ENCODE measurements around the gene SCUBE2. TPM values are rescaled to one million over a fixed set of nuclear protein-coding genes. Genes with fewer than 3 reads are reported as not detected.

SCUBE2 gene
- polyA plus RNA-seq, 1 of the 3 experiments (the other 2 are of a cell fraction) = 0.76 TPM

DNA sequence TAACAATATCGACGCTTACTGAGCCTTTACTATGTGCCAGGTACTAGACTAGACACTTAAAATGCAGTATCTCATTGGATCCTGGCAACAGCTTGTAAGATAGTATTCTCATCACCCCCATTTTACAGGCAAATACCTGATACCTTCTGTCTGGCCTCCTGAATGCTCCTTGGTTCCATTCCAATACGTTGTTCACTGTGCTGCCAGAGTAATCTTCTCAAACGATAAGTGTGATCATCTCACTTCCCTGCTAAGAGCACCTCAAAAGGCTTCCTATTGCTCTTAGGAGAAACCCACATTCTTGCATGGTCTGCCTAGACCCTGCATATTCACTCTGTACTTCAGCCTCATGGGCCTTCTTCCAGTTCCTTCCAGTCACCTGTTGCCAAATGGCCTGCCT lies 86.3 kb downstream of the SCUBE2 start:
- peaks cover 6% of the 10 kb centered on the region; the same call in 1 of the 2 replicates for H3K79me2 ChIP-seq (ENCODE audit: insufficient read depth)
- no peak for DNase-seq
- peaks cover 7 to 8% of the 10 kb centered on the region in 2 experiments; a peak in 2 of 4 replicates for H3K4me1 ChIP-seq (ENCODE audit: control insufficient read depth in 1 of 2, insufficient read depth in 2 of 2, low read depth in 1 of 2, low read length in 1 of 2)
- H3F3A ChIP-seq (replicated peaks; ENCODE audit: insufficient read depth) = peaks cover 22% of the 10 kb centered on the region
- H3K27ac ChIP-seq (ENCODE audit: low read depth in 2 of 2, low read length in 1 of 2) = no peak overlapping the region
- no peaks in the 10 kb centered on the region; the same call in 1 of the 2 replicates for H3K9me3 ChIP-seq
- no peaks in the 10 kb centered on the region for H4K20me1 ChIP-seq (ENCODE audit: insufficient read depth)
- ChIA-PET CTCF (interaction anchor here (1.0 to 3.5 kb wide), 2 partner anchors 10 to 133 kb away, joined by 3 to 28 read pairs; no protein-coding TSS in a partner anchor), POLR2A (no interaction called here)
- no peaks in the 10 kb centered on the region for H3K9me2 ChIP-seq
- H3K27me3 ChIP-seq (ENCODE audit: insufficient read depth) = peaks cover 8% of the 10 kb centered on the region; the same call in 1 of the 2 replicates
- 84% methylated on average over 4 of the region's 4 CpGs for WGBS (ENCODE audit: low lambda C conversion rate)
- H3K36me3 ChIP-seq (replicated peaks in 1 of 2; ENCODE audit: control insufficient read depth in 1 of 2, insufficient read depth in 2 of 2, low read length in 1 of 2) = no peaks in the 10 kb centered on the region
- no peak overlapping the region for H3K9ac ChIP-seq
- no peak overlapping the region for H3K4me3 ChIP-seq (ENCODE audit: low read depth in 2 of 2, low read length in 1 of 2)
- H2AFZ ChIP-seq (ENCODE audit: low read depth) = no peak overlapping the region
- no peak overlapping the region for H3K4me2 ChIP-seq
- TF ChIP-seq, protein P1, sequence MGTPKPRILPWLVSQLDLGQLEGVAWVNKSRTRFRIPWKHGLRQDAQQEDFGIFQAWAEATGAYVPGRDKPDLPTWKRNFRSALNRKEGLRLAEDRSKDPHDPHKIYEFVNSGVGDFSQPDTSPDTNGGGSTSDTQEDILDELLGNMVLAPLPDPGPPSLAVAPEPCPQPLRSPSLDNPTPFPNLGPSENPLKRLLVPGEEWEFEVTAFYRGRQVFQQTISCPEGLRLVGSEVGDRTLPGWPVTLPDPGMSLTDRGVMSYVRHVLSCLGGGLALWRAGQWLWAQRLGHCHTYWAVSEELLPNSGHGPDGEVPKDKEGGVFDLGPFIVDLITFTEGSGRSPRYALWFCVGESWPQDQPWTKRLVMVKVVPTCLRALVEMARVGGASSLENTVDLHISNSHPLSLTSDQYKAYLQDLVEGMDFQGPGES (IDR thresholded peaks at IDR 0.05; ENCODE audit: low read depth, low read length) = no peak
- no peak for TF ChIP-seq FOXJ3 (CRISPR knock-in tag; IDR thresholded peaks at IDR 0.05)
- TF ChIP-seq TEAD4 (IDR thresholded peaks at IDR 0.05; ENCODE audit: borderline replicate concordance, insufficient read depth) = no peak
- no peak for TF ChIP-seq RFX5 (IDR thresholded peaks at IDR 0.05; ENCODE audit: low read length)
- TF ChIP-seq RAD21 (IDR thresholded peaks at IDR 0.05; ENCODE audit: low read length) = no peak
- no peak for TF ChIP-seq NFIC (IDR thresholded peaks at IDR 0.05; ENCODE audit: borderline replicate concordance)
- TF ChIP-seq TAF1 (IDR thresholded peaks at IDR 0.05; ENCODE audit: borderline replicate concordance, low read depth, low read length) = no peak
- TF ChIP-seq SMC3 (IDR thresholded peaks at IDR 0.05; ENCODE audit: low read depth, low read length) = no peak
- TF ChIP-seq EZH2phosphoT487 (IDR thresholded peaks at IDR 0.05; ENCODE audit: borderline replicate concordance, low read depth) = no peak
- TF ChIP-seq MEF2A (IDR thresholded peaks at IDR 0.05; ENCODE audit: borderline replicate concordance, low read depth) = no peak

DNA sequence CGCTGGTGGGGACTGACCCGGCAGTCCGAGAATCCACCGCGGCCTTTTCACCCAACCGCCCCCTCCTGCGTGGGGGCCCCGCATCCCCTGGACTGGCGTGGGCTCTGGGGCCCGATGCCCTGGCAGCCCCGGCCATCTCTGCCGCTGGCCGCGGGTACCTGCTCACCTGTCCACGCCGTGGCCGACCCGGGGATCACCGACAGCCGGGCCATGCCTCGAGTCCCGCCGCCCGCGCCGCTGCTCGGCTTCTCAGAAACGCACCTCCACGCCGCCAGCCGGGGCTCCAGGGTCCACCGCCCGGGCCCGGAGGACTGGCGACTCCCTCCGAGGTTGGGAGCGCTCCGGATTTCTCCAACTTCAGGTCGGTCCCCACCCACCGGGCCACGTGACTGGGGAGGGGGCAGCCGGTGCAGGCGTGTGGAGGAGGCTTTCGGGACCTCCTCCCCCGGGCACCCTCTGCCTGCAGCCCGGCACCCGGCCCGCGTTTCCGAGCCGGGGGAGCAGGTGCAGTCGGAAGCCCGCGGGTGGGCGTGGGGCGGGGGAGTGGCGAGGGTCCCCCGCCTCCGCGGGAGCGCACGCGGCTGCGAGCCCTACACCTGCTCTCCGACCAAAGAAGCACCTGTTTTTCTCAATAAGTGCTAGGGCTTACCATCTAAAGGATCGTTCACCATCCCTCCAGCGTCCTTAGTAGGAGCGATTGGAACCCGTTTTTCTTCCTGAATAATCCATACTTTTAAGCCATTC lies 87.0 kb downstream of the SCUBE2 start:
- no peak for DNase-seq

More for the DNA sequence above, 87.0 kb downstream of the SCUBE2 start:
- WGBS (ENCODE audit: low lambda C conversion rate) = 31% methylated on average over 13 of the region's 69 CpGs
- Histone ChIP-seq H3K9ac (peak overlapping the region; percentile 62; the same call in 1 of the 2 replicates), H3F3A (replicated peaks; ENCODE audit: insufficient read depth) (peaks cover 22% of the 10 kb centered on the region), H3K79me2 (ENCODE audit: insufficient read depth) (peaks cover 6% of the 10 kb centered on the region; the same call in 1 of the 2 replicates), H3K9me3 (no peaks in the 10 kb centered on the region), H3K4me3 (ENCODE audit: low read depth in 2 of 2, low read length in 1 of 2) (peak overlapping the region; percentile 54 to 65), H3K27me3 (ENCODE audit: insufficient read depth) (peaks cover 8% of the 10 kb centered on the region; the same call in 1 of the 2 replicates), H3K4me1 (ENCODE audit: control insufficient read depth in 1 of 2, insufficient read depth in 2 of 2, low read depth in 1 of 2, low read length in 1 of 2) (peaks cover 7 to 8% of the 10 kb centered on the region in 2 experiments; a peak in 2 of 4 replicates), H3K27ac (ENCODE audit: low read depth in 2 of 2, low read length in 1 of 2) (no peak overlapping the region), H4K20me1 (ENCODE audit: insufficient read depth) (no peaks in the 10 kb centered on the region), H3K36me3 (replicated peaks in 1 of 2; ENCODE audit: control insufficient read depth in 1 of 2, insufficient read depth in 2 of 2, low read length in 1 of 2) (no peaks in the 10 kb centered on the region), H3K4me2 (peak overlapping the region; percentile 89), H3K9me2 (no peaks in the 10 kb centered on the region), H2AFZ (ENCODE audit: low read depth) (peak overlapping the region; percentile 94; the same call in 1 of the 2 replicates)
- ChIA-PET POLR2A (no interaction called here), CTCF (interaction anchor here (1.0 to 1.4 kb wide), 2 partner anchors 133 to 134 kb away, joined by 3 to 8 read pairs; no protein-coding TSS in a partner anchor)
- TF ChIP-seq, protein P2, sequence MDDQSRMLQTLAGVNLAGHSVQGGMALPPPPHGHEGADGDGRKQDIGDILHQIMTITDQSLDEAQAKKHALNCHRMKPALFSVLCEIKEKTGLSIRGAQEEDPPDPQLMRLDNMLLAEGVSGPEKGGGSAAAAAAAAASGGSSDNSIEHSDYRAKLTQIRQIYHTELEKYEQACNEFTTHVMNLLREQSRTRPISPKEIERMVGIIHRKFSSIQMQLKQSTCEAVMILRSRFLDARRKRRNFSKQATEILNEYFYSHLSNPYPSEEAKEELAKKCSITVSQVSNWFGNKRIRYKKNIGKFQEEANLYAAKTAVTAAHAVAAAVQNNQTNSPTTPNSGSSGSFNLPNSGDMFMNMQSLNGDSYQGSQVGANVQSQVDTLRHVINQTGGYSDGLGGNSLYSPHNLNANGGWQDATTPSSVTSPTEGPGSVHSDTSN (IDR thresholded peaks at IDR 0.05) = no peak
- TF ChIP-seq, protein P3, sequence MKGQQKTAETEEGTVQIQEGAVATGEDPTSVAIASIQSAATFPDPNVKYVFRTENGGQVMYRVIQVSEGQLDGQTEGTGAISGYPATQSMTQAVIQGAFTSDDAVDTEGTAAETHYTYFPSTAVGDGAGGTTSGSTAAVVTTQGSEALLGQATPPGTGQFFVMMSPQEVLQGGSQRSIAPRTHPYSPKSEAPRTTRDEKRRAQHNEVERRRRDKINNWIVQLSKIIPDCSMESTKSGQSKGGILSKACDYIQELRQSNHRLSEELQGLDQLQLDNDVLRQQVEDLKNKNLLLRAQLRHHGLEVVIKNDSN (IDR thresholded peaks at IDR 0.05; ENCODE audit: borderline replicate concordance, low read depth) = peak; percentile 67; the same call in 1 of the 2 replicates
- TF ChIP-seq, protein P4, sequence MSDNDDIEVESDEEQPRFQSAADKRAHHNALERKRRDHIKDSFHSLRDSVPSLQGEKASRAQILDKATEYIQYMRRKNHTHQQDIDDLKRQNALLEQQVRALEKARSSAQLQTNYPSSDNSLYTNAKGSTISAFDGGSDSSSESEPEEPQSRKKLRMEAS (IDR thresholded peaks at IDR 0.05; ENCODE audit: low read depth) = no peak; the same call in 1 of the 2 replicates
- no peak for TF ChIP-seq GABPA (IDR thresholded peaks at IDR 0.05; ENCODE audit: low read depth)

Measured in SK-N-SH (cell line).